B cell (primary cell): ENCODE data around the gene SLC26A1. TPM values are rescaled to one million over a fixed set of nuclear protein-coding genes. Genes with fewer than 3 reads are reported as not detected.

Source experiments
- ATAC-seq: fragments of 200-7000 bp; cut with Tn5 transposase; one replicate; pipeline ENCODE4 v1.10.0; 2021; ENCODE audit warnings: low read depth, mild to moderate bottlenecking, moderate number of reproducible peaks, moderate library complexity
- CTCF ChIA-PET: fragments of 350-600 bp; sonication (Branson Sonifier 250); formaldehyde crosslinking; loops from one replicate; lab custom pipeline; 2021; ENCODE audit warnings: antibody characterized with exemption, inconsistent platforms; lab: Charles Lee
- POLR2A ChIA-PET: fragments of 350-600 bp; sonication (Branson Sonifier 250); formaldehyde crosslinking; loops from one replicate; lab custom pipeline; 2021; ENCODE audit warnings: antibody characterized with exemption; lab: Charles Lee
- DNase-seq: peaks from one replicate; pipeline ENCODE4 v3.0.0; 2013
- H2AFZ ChIP-seq: 2 replicates; pipeline ENCODE4 v1.6.1; 2012; ENCODE audit warnings: mild to moderate bottlenecking, low read depth, low read length; ENCODE audit not compliant: insufficient read depth, poor library complexity, severe bottlenecking
- H3K27ac ChIP-seq, 2 donors: 1 replicate in 1 of 2; 2 replicates in 1 of 2; pipeline ENCODE4 v1.5.1; 2012 to 2013; ENCODE audit warnings: low read length in 2 of 2, mild to moderate bottlenecking in 2 of 2, moderate library complexity in 1 of 2
- H3K27me3 ChIP-seq, 4 experiments: fragments of 200-600 bp in 1 of 4; sonication (generic) in 1 of 4; replicated peaks in 1 of 4; 1 replicate in 2 of 4; 2 replicates in 2 of 4; pipeline versions ENCODE4 v1.6.1 to v1.7.0; 2013 to 2016; ENCODE audit warnings: low read length in 3 of 4, mild to moderate bottlenecking in 2 of 4, mixed read lengths in 1 of 4, moderate library complexity in 1 of 4; ENCODE audit not compliant: insufficient read depth in 4 of 4, control insufficient read depth in 3 of 4; ENCODE audit errors: control extremely low read depth in 1 of 4
- H3K36me3 ChIP-seq, 2 experiments: replicated peaks in 1 of 2; 1 replicate in 1 of 2; 2 replicates in 1 of 2; pipeline versions ENCODE4 v1.6.1 to v1.7.1; 2013; ENCODE audit warnings: low read length in 1 of 2; ENCODE audit not compliant: insufficient read depth in 2 of 2, control insufficient read depth in 1 of 2; ENCODE audit errors: control extremely low read depth in 1 of 2, extremely low read depth in 1 of 2
- H3K4me1 ChIP-seq, 2 donors: fragments of 200-600 bp in 1 of 2; sonication (generic) in 1 of 2; 1 replicate in 1 of 2; 2 replicates in 1 of 2; pipeline versions ENCODE4 v1.5.1 to v1.6.1; 2013 to 2017; ENCODE audit warnings: low read length in 2 of 2; ENCODE audit not compliant: control insufficient read depth in 2 of 2, insufficient read depth in 2 of 2
- H3K4me2 ChIP-seq: replicated peaks from 2 replicates; pipeline ENCODE3; 2012; ENCODE audit warnings: mild to moderate bottlenecking, low read depth, low read length; ENCODE audit not compliant: poor library complexity, severe bottlenecking
- H3K4me3 ChIP-seq, 5 experiments: fragments of 200-600 bp in 1 of 5; sonication (generic) in 1 of 5; 1 replicate in 3 of 5; 2 replicates in 2 of 5; pipeline versions ENCODE4 v1.5.1 to v1.7.0; 2011 to 2016; ENCODE audit warnings: low read length in 4 of 5, mild to moderate bottlenecking in 4 of 5, low read depth in 2 of 5, control low read depth in 1 of 5, moderate library complexity in 1 of 5; ENCODE audit not compliant: insufficient read depth in 1 of 5; ENCODE audit errors: control extremely low read depth in 1 of 5, extremely low read depth in 1 of 5
- H3K79me2 ChIP-seq: fragments of 200-600 bp; sonication (generic); one replicate; pipeline ENCODE4 v1.6.0; 2016; ENCODE audit warnings: low read length; ENCODE audit not compliant: control insufficient read depth, insufficient read depth
- H3K9ac ChIP-seq: fragments of 200-600 bp; sonication (generic); 2 replicates; pipeline ENCODE4 v1.6.1; 2017; ENCODE audit warnings: mild to moderate bottlenecking, low read length, moderate library complexity
- H3K9me3 ChIP-seq, 3 donors: one replicate each; pipeline versions ENCODE4 v1.6.1 to v1.7.1; 2013; ENCODE audit warnings: low read length in 2 of 3; ENCODE audit not compliant: control insufficient read depth in 2 of 3, insufficient read depth in 1 of 3; ENCODE audit errors: control extremely low read depth in 1 of 3
- H4K20me1 ChIP-seq: 2 replicates; pipeline ENCODE4 v1.6.0; 2012; ENCODE audit warnings: mild to moderate bottlenecking, low read length; ENCODE audit not compliant: insufficient read depth, control insufficient read depth, poor library complexity, severe bottlenecking
- H3K27ac Mint-ChIP-seq: one replicate; pipeline ENCODE4 v1.8.0; 2021; ENCODE audit warnings: mixed read lengths
- H3K27me3 Mint-ChIP-seq: one replicate; pipeline ENCODE4 v1.8.0; 2021; ENCODE audit warnings: mixed read lengths
- H3K4me1 Mint-ChIP-seq: one replicate; pipeline ENCODE4 v1.8.0; 2021; ENCODE audit warnings: mixed read lengths
- H3K4me3 Mint-ChIP-seq: one replicate; pipeline ENCODE4 v1.8.0; 2021; ENCODE audit warnings: mixed read lengths
- H3K9me3 Mint-ChIP-seq: one replicate; pipeline ENCODE4 v1.8.0; 2022; ENCODE audit warnings: mixed read lengths; ENCODE audit not compliant: insufficient read depth
- EZH2 ChIP-seq: IDR thresholded peaks from 2 replicates; pipeline ENCODE4 v1.6.1; 2012; ENCODE audit warnings: borderline replicate concordance, low read depth, mild to moderate bottlenecking, moderate library complexity, low read length; ENCODE audit not compliant: insufficient read depth, poor library complexity, severe bottlenecking
- WGBS: methylation state at CpG from one replicate; pipeline ENCODE4 v1.1.5; 2013; ENCODE audit warnings: missing lambda C conversion rate; ENCODE audit not compliant: insufficient coverage; 5-methylcytosine and 5-hydroxymethylcytosine counted together
- intact Hi-C: fragments of 100-400 bp; cut with micrococcal nuclease; formaldehyde crosslinking; loops from one replicate; pipeline ENCODE4 v1.10.0; 2022
- polyA plus RNA-seq: library from polyadenylated mRNA; depleted of rRNA; stranded (reverse); fragments of >200 nt; gene quantifications from 2 replicates; pipeline ENCODE4 v1.2.3, GENCODE V29; 2012
- total RNA-seq, 2 donors: library from RNA; stranded (reverse); fragments of 120-200 nt in 1 of 2; gene quantifications; 1 replicate in 1 of 2; 2 replicates in 1 of 2; pipeline versions ENCODE4 v1.2.3 to v1.2.4, GENCODE V29; 2013 to 2022
- TF ChIP-seq, protein P1 (sequence below): fragments of 200-600 bp; IDR thresholded peaks from one replicate; pipeline ENCODE4 v1.8.0; 2022; ENCODE audit warnings: antibody characterized with exemption, mild to moderate bottlenecking

Gene SLC26A1
- total and polyA plus RNA-seq, 2 donors (not counting 1 experiment from before 2014, with no cell fraction given), result 0.03 to 1.1 TPM

DNA sequence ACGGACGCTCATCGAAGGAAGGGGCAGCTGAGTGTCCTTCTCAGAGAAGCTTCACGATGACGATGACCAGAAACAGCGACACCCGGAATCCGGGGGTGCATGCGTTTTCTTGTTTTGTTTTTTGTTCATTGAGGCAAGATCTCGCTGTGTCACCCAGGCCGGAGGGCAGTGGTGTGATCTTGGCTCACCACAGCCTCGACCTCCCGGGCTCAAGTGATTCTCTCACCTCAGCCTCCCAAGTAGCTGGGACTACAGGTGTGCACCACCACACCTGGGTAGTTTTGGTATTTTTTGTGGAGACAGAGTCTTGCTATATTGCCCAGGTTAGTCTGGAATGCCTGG lies 39.7 kb downstream of the SLC26A1 start:
- ChIA-PET POLR2A (no interaction called here), CTCF (no interaction called here)
- Mint-ChIP-seq H3K4me1 (no peaks in the 10 kb centered on the region), H3K27me3 (no peaks in the 10 kb centered on the region), H3K4me3 (no peak overlapping the region), H3K27ac (no peak overlapping the region), H3K9me3 (no peaks in the 10 kb centered on the region)
- Histone ChIP-seq H3K4me1 (no peaks in the 10 kb centered on the region), H3K27ac (no peak overlapping the region), H3K9ac (no peak overlapping the region), H3K27me3 (no peaks in the 10 kb centered on the region), H2AFZ (no peak overlapping the region), H3K4me2 (no peak overlapping the region), H4K20me1 (peaks cover 30% of the 10 kb centered on the region), H3K4me3 (no peak overlapping the region), H3K36me3 (peaks cover 0 to 26% of the 10 kb centered on the region in 2 experiments), H3K79me2 (peaks cover 8% of the 10 kb centered on the region), H3K9me3 (peaks cover 0 to 5% (median 0%) of the 10 kb centered on the region in 3 donors)
- WGBS, result 98% methylated on average over 11 of the region's 13 CpGs
- TF ChIP-seq, protein P1, sequence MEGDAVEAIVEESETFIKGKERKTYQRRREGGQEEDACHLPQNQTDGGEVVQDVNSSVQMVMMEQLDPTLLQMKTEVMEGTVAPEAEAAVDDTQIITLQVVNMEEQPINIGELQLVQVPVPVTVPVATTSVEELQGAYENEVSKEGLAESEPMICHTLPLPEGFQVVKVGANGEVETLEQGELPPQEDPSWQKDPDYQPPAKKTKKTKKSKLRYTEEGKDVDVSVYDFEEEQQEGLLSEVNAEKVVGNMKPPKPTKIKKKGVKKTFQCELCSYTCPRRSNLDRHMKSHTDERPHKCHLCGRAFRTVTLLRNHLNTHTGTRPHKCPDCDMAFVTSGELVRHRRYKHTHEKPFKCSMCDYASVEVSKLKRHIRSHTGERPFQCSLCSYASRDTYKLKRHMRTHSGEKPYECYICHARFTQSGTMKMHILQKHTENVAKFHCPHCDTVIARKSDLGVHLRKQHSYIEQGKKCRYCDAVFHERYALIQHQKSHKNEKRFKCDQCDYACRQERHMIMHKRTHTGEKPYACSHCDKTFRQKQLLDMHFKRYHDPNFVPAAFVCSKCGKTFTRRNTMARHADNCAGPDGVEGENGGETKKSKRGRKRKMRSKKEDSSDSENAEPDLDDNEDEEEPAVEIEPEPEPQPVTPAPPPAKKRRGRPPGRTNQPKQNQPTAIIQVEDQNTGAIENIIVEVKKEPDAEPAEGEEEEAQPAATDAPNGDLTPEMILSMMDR, result no peak
- no peak for TF ChIP-seq EZH2
- no peak for DNase-seq
- no peak for ATAC-seq
- intact Hi-C loops, result no loop called here

DNA sequence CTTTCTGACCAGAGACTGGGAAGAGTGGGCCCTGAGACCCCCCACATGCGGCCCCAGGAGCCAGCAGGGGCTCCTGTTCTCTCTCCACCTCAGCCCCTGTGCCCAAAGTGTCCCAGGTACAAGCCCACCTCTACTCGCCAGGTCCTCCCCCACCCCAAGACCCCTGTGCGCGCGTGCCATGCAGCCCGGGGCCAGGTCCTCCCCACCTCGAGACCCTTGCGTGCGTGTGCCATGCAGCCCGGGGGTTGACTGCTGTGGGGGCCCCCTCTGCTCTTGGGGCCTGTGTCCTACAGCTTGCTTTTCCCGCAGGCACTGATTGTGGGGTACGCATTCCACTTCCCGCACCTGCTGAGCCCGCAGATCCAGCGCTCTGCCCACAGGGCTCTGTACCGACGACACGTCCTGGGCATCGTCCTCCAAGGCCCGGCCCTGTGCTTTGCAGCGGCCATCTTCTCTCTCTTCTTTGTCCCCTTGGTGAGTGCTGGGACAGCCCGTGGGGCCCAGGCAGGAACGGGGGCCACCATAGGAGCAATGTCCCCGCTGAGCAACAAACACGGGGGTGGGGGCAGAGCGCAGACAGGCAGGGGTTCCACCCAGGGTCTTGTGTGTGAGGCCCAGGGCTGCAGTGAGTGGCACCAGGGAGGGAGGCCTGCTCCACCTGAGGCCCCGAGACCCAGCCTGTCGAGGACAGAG lies 40.2 kb downstream of the SLC26A1 start:
- H3K4me3 Mint-ChIP-seq, result no peak overlapping the region
- intact Hi-C loops, result no loop called here
- Histone ChIP-seq H3K4me1 (no peaks in the 10 kb centered on the region), H3K27ac (no peak overlapping the region), H3K36me3 (peaks cover 0 to 29% of the 10 kb centered on the region in 2 experiments), H4K20me1 (peaks cover 35% of the 10 kb centered on the region), H3K79me2 (peaks cover 13% of the 10 kb centered on the region), H2AFZ (no peak overlapping the region), H3K27me3 (no peaks in the 10 kb centered on the region), H3K9ac (no peak overlapping the region), H3K4me2 (no peak overlapping the region), H3K4me3 (no peak overlapping the region), H3K9me3 (peaks cover 0 to 5% (median 0%) of the 10 kb centered on the region in 3 donors)
- no peak for DNase-seq
- POLR2A ChIA-PET, result no interaction called here
- CTCF ChIA-PET, result no interaction called here
- 97% methylated on average over 28 of the region's 28 CpGs for WGBS
- H3K9me3 Mint-ChIP-seq, result no peaks in the 10 kb centered on the region
- ATAC-seq, result no peak
- H3K27ac Mint-ChIP-seq, result no peak overlapping the region
- no peaks in the 10 kb centered on the region for H3K27me3 Mint-ChIP-seq
- H3K4me1 Mint-ChIP-seq, result no peaks in the 10 kb centered on the region
- TF ChIP-seq, protein P1, result no peak
- TF ChIP-seq EZH2, result no peak
